ENCODE results near the gene RBP3. TPM values are rescaled to one million over a fixed set of nuclear protein-coding genes. Genes with fewer than 3 reads are reported as not detected.

Gene RBP3
- total RNA-seq, 1 donor from 2014 or later = not detected

DNA sequence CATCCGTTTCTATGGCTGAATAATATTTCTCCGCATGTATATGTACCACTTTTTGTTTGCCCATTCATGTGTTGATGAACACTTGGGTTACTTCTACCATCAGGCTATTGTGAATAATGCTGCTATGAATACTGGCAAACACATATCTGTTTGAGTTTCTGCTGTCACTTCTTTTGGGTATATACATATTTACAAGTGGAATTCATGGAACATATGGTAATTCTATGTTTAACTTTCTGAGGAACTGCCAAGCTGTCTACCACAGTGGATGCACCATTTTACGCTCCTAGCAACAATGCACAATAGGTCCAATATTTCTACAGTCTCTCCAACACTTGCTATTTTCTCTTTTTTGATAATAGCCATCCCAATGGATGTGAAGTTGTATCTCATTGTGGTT lies 41.5 kb downstream of the RBP3 start:
- no peaks in the 10 kb centered on the region for H3K36me3 ChIP-seq
- H3K4me1 ChIP-seq = no peaks in the 10 kb centered on the region
- intact Hi-C loops (cut with DNase I) = no loop called here
- H3K4me3 ChIP-seq = no peak overlapping the region
- ATAC-seq (no peak), DNase-seq (no peak)
- H3K9me3 ChIP-seq = no peaks in the 10 kb centered on the region
- no peaks in the 10 kb centered on the region for H3K27me3 ChIP-seq (ENCODE audit: low read depth)
- TF ChIP-seq, protein P1, sequence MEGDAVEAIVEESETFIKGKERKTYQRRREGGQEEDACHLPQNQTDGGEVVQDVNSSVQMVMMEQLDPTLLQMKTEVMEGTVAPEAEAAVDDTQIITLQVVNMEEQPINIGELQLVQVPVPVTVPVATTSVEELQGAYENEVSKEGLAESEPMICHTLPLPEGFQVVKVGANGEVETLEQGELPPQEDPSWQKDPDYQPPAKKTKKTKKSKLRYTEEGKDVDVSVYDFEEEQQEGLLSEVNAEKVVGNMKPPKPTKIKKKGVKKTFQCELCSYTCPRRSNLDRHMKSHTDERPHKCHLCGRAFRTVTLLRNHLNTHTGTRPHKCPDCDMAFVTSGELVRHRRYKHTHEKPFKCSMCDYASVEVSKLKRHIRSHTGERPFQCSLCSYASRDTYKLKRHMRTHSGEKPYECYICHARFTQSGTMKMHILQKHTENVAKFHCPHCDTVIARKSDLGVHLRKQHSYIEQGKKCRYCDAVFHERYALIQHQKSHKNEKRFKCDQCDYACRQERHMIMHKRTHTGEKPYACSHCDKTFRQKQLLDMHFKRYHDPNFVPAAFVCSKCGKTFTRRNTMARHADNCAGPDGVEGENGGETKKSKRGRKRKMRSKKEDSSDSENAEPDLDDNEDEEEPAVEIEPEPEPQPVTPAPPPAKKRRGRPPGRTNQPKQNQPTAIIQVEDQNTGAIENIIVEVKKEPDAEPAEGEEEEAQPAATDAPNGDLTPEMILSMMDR (IDR thresholded peaks at IDR 0.05) = no peak
- H3K27ac ChIP-seq = no peak overlapping the region

DNA sequence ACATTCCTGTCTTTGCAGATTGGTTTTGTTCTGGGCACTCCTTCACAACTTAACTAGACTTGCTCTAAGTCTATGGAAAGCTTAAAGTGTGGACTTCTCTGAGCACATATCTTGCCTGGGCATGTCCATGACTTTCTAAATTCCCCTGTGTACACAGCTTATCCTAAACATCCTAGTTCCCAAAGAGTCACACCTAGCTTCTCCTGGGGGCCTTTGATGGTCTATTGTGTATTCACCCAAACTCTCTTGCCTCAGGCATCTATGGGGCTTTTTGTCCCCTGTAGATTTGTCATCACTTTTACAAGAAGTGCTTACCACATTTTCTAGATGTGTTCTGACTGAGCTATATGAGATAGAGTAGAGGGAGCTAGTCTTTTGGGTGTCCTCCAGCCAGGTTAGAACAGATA lies 48.2 kb downstream of the RBP3 start:
- Histone ChIP-seq H3K9me3 (no peaks in the 10 kb centered on the region), H3K27ac (no peak overlapping the region), H3K36me3 (no peaks in the 10 kb centered on the region), H3K27me3 (ENCODE audit: low read depth) (no peaks in the 10 kb centered on the region), H3K4me3 (no peak overlapping the region), H3K4me1 (no peaks in the 10 kb centered on the region)
- TF ChIP-seq, protein P1 (IDR thresholded peaks at IDR 0.05) = no peak
- intact Hi-C loops (cut with DNase I) = no loop called here
- ATAC-seq (no peak), DNase-seq (no peak)

DNA sequence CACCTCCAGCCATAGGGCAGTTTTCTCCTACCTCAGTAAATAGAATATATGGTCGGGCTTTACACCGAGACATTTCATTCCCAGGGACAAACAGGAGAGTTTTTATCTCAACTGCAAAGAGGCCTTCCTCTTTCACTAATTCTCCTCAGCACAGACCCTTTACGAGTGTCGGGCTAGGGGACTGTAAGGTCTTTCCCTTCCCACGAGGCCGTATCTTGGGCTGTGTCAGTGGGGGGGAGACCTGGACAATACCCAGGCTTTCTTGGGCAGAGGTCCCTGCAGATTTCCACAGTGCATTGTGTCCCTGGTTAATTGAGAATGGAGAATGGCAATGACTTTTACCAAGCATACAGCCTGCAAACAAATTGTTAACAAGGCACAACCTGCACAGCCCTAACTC lies 49.1 kb downstream of the RBP3 start:
- Histone ChIP-seq H3K36me3 (no peaks in the 10 kb centered on the region), H3K4me1 (no peaks in the 10 kb centered on the region), H3K27ac (no peak overlapping the region), H3K4me3 (no peak overlapping the region), H3K9me3 (no peaks in the 10 kb centered on the region), H3K27me3 (ENCODE audit: low read depth) (no peaks in the 10 kb centered on the region)
- TF ChIP-seq, protein P1 (IDR thresholded peaks at IDR 0.05) = no peak
- intact Hi-C loops (cut with DNase I) = no loop called here
- ATAC-seq (no peak), DNase-seq (no peak)

DNA sequence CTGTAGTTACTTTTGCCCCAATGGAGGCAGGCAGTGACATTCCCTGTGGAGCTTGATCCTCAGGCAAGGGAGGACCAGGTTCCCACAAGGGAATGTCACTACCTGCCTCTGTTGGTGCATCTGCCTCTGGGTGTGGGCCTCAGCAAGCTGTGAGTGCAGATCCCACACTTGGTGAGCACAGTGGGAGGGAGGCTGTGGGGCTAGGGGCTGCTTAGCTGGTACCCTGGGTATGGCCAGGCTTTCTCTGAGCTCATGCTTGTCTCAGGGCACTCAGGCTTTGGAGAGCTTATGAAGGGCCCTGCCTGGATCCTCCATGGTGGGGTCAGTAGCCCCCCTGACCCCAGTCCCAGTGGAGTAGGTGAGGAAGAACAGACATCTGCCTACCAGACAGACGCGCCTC lies 52.1 kb downstream of the RBP3 start:
- H3K4me3 ChIP-seq = no peak overlapping the region
- H3K27ac ChIP-seq = no peak overlapping the region
- intact Hi-C loops (cut with DNase I) = no loop called here
- TF ChIP-seq, protein P1 (IDR thresholded peaks at IDR 0.05) = no peak
- DNase-seq (no peak), ATAC-seq (no peak)
- H3K4me1 ChIP-seq = peaks cover 6% of the 10 kb centered on the region
- no peaks in the 10 kb centered on the region for H3K27me3 ChIP-seq (ENCODE audit: low read depth)
- no peaks in the 10 kb centered on the region for H3K36me3 ChIP-seq
- H3K9me3 ChIP-seq = no peaks in the 10 kb centered on the region

DNA sequence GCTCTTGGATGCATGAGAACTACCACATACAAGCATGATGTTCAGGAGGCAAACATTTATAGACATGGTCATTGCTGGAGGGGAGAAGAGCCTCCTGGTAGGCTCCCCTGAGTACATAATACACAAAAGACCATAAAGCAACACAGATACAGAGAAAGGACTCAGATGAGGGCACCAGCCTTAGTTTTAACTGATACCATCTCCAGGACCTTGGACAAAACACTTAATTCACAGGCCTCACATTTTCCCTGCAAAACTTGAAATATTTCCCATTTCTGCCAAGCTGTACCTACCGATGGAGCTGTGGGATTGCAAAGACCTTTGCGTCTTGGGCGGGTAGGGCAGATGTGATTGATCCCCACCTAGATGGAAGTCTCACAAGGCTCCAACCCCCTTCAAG lies 52.6 kb downstream of the RBP3 start:
- H3K4me1 ChIP-seq = peaks cover 6% of the 10 kb centered on the region
- no peak overlapping the region for H3K27ac ChIP-seq
- H3K4me3 ChIP-seq = no peak overlapping the region
- DNase-seq = no peak
- no peaks in the 10 kb centered on the region for H3K9me3 ChIP-seq
- no peaks in the 10 kb centered on the region for H3K36me3 ChIP-seq
- intact Hi-C loops (cut with DNase I) = no loop called here
- TF ChIP-seq, protein P1 (IDR thresholded peaks at IDR 0.05) = no peak
- ATAC-seq = no peak
- H3K27me3 ChIP-seq (ENCODE audit: low read depth) = no peaks in the 10 kb centered on the region

- Histone ChIP-seq H3K4me3 (no peak overlapping the region), H3K4me1 (peaks cover 6% of the 10 kb centered on the region), H3K27ac (no peak overlapping the region), H3K27me3 (ENCODE audit: low read depth) (no peaks in the 10 kb centered on the region), H3K9me3 (no peaks in the 10 kb centered on the region), H3K36me3 (no peaks in the 10 kb centered on the region)
- intact Hi-C loops (cut with DNase I) = no loop called here
- DNase-seq (no peak), ATAC-seq (no peak)
- TF ChIP-seq, protein P1 (IDR thresholded peaks at IDR 0.05) = no peak
These were observed 53.0 kb downstream of the RBP3 start for GRCh38 chr10:47401210-47401609.
